ENCODE results near the gene CALY.

The CALY gene

GRCh38 chr10:133335246-133336117, 1.2 kb downstream of the CALY start:
- no peak for TF ChIP-seq CTCF (IDR thresholded peaks at IDR 0.05; ENCODE audit: insufficient read depth, low read length, missing control alignments)
- no peak for DNase-seq (ENCODE audit: low read depth, low spot score)
- ChIA-PET CTCF (interaction anchor here (1.1 to 1.2 kb wide), 2 partner anchors 8 to 186 kb away, joined by 3 to 4 read pairs; no protein-coding TSS in a partner anchor), POLR2A (no interaction called here)
- H3K4me3 ChIP-seq (ENCODE audit: low read depth, low read length) = peak overlapping the region; percentile 34

- H3K4me3 ChIP-seq (ENCODE audit: low read depth, low read length) = peak overlapping the region; percentile 34
- no peak for TF ChIP-seq CTCF (IDR thresholded peaks at IDR 0.05; ENCODE audit: insufficient read depth, low read length, missing control alignments)
- POLR2A ChIA-PET = no interaction called here
- CTCF ChIA-PET = interaction anchor here (1.2 kb wide), 1 partner anchor 186 kb away, joined by 3 read pairs; no protein-coding TSS in a partner anchor
- no peak for DNase-seq (ENCODE audit: low read depth, low spot score)
These were observed 2.0 kb downstream of the CALY start for GRCh38 chr10:133334503-133335245.

GRCh38 chr10:133332936-133333699, 3.6 kb downstream of the CALY start:
- ChIA-PET POLR2A (no interaction called here), CTCF (interaction anchor here (1.0 to 1.1 kb wide), 2 partner anchors 11 to 26 kb away, joined by 3 to 4 read pairs; no protein-coding TSS in a partner anchor)
- no peak for TF ChIP-seq CTCF (IDR thresholded peaks at IDR 0.05; ENCODE audit: insufficient read depth, low read length, missing control alignments)
- H3K4me3 ChIP-seq (ENCODE audit: low read depth, low read length) = no peak overlapping the region
- DNase-seq (ENCODE audit: low read depth, low spot score) = no peak

- ChIA-PET POLR2A (interaction anchor here (0.7 to 1.5 kb wide), 3 partner anchors 19 to 88 kb away, joined by 3 to 6 read pairs (median 4); no protein-coding TSS in a partner anchor), CTCF (interaction anchor here (0.6 to 4.0 kb wide), 64 partner anchors 10 to 676 kb away, joined by 3 to 35 read pairs (median 4); partner anchors contain the start of genes ECHS1, FUOM, KNDC1 and PAOX)
- DNase-seq (ENCODE audit: low read depth, low spot score) = peak; percentile 52
- H3K4me3 ChIP-seq (ENCODE audit: low read depth, low read length) = peak overlapping the region; percentile 33
- TF ChIP-seq CTCF (IDR thresholded peaks at IDR 0.05; ENCODE audit: insufficient read depth, low read length, missing control alignments) = peak; percentile 97
These were observed 7.0 kb downstream of the CALY start for GRCh38 chr10:133329491-133330202.

DNA sequence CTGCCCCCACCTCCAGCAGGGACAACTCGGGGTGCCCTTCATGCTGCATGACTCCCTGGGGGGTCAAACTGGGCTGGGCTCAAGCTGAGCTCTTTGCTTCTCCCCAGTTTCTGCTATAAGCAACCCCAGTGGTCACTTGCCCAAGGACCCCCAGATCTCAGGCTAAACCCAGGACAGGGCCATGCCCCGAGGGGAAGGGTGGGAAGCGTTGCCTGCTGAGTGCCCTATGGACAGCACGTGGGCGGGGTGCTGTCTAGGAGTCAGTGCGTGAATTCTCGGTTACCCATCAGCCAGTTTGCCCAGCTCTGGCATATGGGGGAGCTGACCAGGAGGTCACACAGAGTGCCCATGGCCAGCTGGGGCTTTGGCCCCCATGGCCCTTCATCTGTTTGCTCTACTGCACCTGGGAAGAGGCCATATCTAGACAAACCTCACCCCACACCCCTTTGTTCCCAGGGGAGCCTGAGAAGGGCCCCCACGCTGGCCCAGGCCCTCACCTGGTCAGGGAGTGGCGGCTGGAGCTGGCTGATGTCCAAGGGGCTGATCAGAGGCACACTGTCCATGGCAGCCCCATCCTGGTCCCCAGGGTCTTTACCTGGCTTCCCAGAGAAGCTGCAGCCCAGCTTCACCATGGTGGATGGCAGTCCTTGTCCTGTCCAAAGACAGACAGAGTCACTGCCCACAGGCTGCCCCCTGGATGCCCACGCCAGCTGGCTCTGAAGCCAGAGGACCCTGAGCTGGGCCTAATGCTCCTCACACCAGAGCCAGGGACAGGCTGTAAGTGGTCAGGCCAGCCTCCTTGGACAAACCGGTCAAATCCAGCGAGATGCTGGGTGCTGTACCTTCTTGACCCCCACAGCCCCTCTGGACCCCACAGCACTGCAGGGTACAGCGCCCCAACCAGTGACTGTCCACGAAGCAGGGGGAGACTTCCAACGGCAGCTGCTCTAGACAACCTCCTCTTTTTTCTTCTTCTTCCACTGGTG, 8.0 kb downstream of the CALY start:
- CTCF ChIA-PET = interaction anchor here (0.6 to 4.0 kb wide), 64 partner anchors 8 to 675 kb away, joined by 3 to 35 read pairs (median 4); partner anchors contain the start of genes CALY, ECHS1, FUOM and KNDC1
- POLR2A ChIA-PET = interaction anchor here (1.0 to 1.5 kb wide), 2 partner anchors 20 to 23 kb away, joined by 4 to 6 read pairs; no protein-coding TSS in a partner anchor
- DNase-seq (ENCODE audit: low read depth, low spot score) = no peak
- H3K4me3 ChIP-seq (ENCODE audit: low read depth, low read length) = no peak overlapping the region
- TF ChIP-seq CTCF (IDR thresholded peaks at IDR 0.05; ENCODE audit: insufficient read depth, low read length, missing control alignments) = no peak
